PC-9 (cell line): ENCODE data around the gene LLCFC1.

Experiments used
- CTCF ChIP-seq: fragments of 200-600 bp; sonication (generic); conservative IDR thresholded peaks from 2 replicates; pipeline ENCODE4 v1.6.1; 2017; ENCODE audit warnings: mixed run types, antibody characterized with exemption, mild to moderate bottlenecking, moderate library complexity
- EZH2 ChIP-seq: fragments of 200-600 bp; sonication (generic); IDR thresholded peaks from 2 replicates; pipeline ENCODE4 v1.8.0; 2017; ENCODE audit warnings: antibody characterized with exemption, low read depth

DNA sequence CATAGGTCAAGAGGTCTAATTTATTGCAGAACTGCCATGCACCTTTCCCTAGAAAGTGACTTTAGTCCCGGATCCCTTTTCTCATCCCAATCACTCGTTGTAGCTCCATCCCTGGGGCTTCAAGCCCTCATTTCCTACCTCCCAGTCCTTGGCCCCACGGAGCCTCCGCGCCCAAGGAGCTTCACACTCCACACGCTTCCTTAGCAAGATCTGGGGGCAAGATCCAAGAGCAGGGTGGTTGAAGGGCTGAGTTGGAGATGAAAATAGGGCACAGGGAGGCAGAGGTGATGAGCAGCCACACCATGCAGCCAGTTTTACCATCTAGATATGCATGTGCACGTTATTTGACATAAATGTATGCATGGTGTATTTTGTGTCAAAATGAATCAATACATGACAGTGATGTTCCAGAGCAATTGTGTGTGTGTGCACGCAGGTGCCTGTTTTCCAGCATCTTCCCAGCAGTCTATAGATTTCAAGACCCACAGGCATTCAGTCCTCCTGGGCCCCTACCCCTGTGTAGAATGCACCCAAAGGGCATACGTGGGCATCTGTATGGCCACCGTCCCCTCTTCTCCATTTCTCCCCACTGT lies 47.7 kb upstream of the LLCFC1 start:
- TF ChIP-seq CTCF = no peak
- no peak for TF ChIP-seq EZH2
